Measurements from ENCODE around the gene KCNN3. TPM values are rescaled to one million over a fixed set of nuclear protein-coding genes. Genes with fewer than 3 reads are reported as not detected.

KCNN3 gene
- total RNA-seq, 4 donors from 2014 or later, result 3.6 to 17.0 (median 12.4) TPM

DNA sequence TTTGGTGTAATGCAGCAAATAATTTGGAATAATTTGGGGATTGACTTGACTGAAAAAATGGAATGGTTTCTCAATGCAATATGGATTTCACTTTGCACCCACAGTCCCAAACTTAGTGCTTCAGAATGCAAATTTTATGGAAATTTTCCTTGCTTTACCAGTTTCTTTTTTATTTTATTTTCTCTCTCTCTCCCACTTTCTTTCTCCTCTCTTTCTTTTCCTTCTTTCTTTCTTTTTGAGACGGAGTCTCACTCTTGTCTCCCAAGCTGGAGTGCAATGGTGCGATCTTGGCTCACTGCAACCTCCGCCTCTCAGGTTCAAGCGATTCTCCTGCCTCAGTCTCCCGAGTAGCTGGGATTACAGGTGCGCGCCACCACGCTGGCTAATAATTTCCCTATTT, 110.3 kb downstream of the KCNN3 start:
- Histone ChIP-seq H3K4me3 (no peak overlapping the region), H3K27me3 (peaks cover 0 to 9% (median 0%) of the 10 kb centered on the region in 4 donors), H3K36me3 (no peaks in the 10 kb centered on the region), H3K4me1 (peaks cover 3 to 10% (median 9%) of the 10 kb centered on the region in 4 donors), H3K27ac (replicated peaks in 1 of 4) (no peak overlapping the region), H3K9me3 (no peaks in the 10 kb centered on the region)
- TF ChIP-seq, protein P1, sequence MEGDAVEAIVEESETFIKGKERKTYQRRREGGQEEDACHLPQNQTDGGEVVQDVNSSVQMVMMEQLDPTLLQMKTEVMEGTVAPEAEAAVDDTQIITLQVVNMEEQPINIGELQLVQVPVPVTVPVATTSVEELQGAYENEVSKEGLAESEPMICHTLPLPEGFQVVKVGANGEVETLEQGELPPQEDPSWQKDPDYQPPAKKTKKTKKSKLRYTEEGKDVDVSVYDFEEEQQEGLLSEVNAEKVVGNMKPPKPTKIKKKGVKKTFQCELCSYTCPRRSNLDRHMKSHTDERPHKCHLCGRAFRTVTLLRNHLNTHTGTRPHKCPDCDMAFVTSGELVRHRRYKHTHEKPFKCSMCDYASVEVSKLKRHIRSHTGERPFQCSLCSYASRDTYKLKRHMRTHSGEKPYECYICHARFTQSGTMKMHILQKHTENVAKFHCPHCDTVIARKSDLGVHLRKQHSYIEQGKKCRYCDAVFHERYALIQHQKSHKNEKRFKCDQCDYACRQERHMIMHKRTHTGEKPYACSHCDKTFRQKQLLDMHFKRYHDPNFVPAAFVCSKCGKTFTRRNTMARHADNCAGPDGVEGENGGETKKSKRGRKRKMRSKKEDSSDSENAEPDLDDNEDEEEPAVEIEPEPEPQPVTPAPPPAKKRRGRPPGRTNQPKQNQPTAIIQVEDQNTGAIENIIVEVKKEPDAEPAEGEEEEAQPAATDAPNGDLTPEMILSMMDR (IDR thresholded peaks at IDR 0.05), result no peak
- DNase-seq (ENCODE audit: extremely low spot score), result no peak
- intact Hi-C loops (cut with DNase I), result loop anchor here (2.0 kb wide), 2 partner anchors 91 to 199 kb away; no protein-coding TSS in a partner anchor
- 96% methylated on average over 8 of the region's 8 CpGs for WGBS

DNA sequence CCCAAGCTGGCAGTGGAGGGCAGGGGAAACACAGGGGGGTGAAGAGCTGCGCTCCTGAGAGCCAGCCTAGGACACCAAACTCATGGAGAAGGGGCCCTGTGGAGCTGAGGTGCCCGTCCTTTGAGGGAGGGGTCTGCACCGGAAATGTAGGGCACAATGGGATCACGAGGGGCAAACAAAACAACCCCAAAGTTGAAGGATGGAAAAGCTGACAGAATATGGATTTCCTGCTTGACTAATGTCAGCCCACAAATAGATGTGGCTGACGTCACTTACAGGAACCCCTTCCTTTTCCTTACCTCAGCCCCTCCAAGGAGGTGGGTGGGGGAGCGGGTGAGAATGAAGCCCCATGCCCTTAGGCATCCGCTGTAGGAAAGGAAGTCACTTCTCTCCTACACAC, 110.9 kb downstream of the KCNN3 start:
- H3K27me3 ChIP-seq, result peaks cover 0 to 9% (median 0%) of the 10 kb centered on the region in 4 donors
- H3K4me1 ChIP-seq, result peaks cover 3 to 10% (median 9%) of the 10 kb centered on the region in 4 donors
- no peak for DNase-seq (ENCODE audit: extremely low spot score)
- H3K27ac ChIP-seq (replicated peaks in 1 of 4), result no peak overlapping the region
- no peaks in the 10 kb centered on the region for H3K36me3 ChIP-seq
- 66% methylated on average over 5 of the region's 7 CpGs for WGBS
- intact Hi-C loops (cut with DNase I), result no loop called here
- H3K9me3 ChIP-seq, result no peaks in the 10 kb centered on the region
- H3K4me3 ChIP-seq, result no peak overlapping the region
- TF ChIP-seq, protein P1 (IDR thresholded peaks at IDR 0.05), result no peak
- peak in 1 of 2 donors; percentile 13 for TF ChIP-seq POLR2AphosphoS5 (IDR thresholded peaks at IDR 0.05)

DNA sequence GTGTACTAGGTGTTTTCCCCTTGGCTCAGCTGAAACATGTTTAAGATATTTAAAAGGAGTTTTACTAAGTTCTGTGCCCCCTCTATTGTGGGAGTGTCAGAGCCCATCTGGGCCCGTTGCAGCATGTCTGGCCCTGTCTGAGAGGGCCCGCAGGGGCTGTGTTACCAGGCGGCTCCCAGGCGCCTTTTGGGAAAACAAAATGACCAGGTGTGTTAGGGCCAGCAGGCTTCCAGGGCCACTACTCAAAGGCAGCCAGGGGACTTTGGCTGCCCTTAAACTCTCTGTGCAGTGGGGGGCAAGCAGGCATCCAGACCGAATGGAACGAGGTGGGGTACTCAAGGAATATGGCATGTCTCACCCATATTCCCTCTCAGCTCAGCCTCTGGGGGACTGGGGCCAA, 111.7 kb downstream of the KCNN3 start:
- WGBS, result 98% methylated on average over 6 of the region's 6 CpGs
- H3K9me3 ChIP-seq, result no peaks in the 10 kb centered on the region
- H3K27ac ChIP-seq (replicated peaks in 1 of 4), result no peak overlapping the region
- no peak for DNase-seq (ENCODE audit: extremely low spot score)
- peaks cover 3 to 10% (median 9%) of the 10 kb centered on the region in 4 donors for H3K4me1 ChIP-seq
- TF ChIP-seq EP300 (IDR thresholded peaks at IDR 0.05) (no peak), POLR2A (IDR thresholded peaks at IDR 0.05; ENCODE audit: low read depth) (no peak), POLR2AphosphoS5 (IDR thresholded peaks at IDR 0.05) (no peak)
- TF ChIP-seq, protein P1 (IDR thresholded peaks at IDR 0.05), result no peak
- H3K36me3 ChIP-seq, result no peaks in the 10 kb centered on the region
- H3K4me3 ChIP-seq, result no peak overlapping the region
- intact Hi-C loops (cut with DNase I), result no loop called here
- H3K27me3 ChIP-seq, result peaks cover 0 to 9% (median 0%) of the 10 kb centered on the region in 4 donors

DNA sequence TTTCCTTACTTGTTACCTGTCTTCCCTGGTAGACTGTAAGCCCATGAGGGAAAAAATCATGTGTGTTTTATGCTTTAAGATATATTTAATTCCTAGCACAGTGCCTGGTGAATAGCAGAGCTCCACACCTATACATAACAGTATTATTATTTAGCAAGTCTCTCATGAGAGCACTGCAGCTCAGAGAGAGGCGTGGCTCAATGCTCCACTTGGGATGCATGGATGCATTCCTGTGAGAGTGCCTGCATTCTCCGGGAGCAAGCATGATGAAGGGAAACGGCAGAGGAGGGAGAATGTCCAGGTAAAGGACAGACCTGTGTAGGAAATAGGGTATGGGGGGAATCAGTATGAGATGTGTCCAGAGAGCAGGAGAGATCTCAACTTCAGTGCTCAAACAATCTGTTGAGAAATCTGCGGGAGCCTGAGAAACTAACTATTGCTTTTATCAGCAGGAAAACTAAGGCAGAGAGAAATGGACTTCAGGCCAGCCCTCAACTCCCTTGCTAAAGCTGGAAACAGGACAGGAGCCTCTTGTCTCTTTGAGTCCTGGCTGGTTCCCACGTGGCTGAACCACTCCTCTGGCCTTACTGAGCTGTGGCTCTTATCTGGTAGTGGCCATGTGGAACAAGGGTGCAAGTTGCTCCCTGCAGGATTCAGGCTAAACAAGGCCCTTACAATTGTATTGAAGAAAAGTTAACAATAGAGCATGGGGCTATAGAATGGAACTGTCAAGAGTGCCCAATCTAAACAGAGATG, 113.1 kb downstream of the KCNN3 start:
- no peaks in the 10 kb centered on the region for H3K9me3 ChIP-seq
- WGBS, result 89% methylated on average over 5 of the region's 5 CpGs
- intact Hi-C loops (cut with DNase I), result no loop called here

More for the DNA sequence above, 113.1 kb downstream of the KCNN3 start:
- Histone ChIP-seq H3K27me3 (peaks cover 0 to 9% (median 0%) of the 10 kb centered on the region in 4 donors), H3K4me1 (peaks cover 3 to 10% (median 9%) of the 10 kb centered on the region in 4 donors), H3K36me3 (no peaks in the 10 kb centered on the region), H3K4me3 (no peak overlapping the region), H3K27ac (replicated peaks in 1 of 4) (no peak overlapping the region)
- TF ChIP-seq, protein P1 (IDR thresholded peaks at IDR 0.05), result no peak
- no peak for TF ChIP-seq POLR2AphosphoS5 (IDR thresholded peaks at IDR 0.05)
- TF ChIP-seq EP300 (IDR thresholded peaks at IDR 0.05), result no peak
- TF ChIP-seq POLR2A (IDR thresholded peaks at IDR 0.05; ENCODE audit: low read depth), result no peak
- DNase-seq (ENCODE audit: extremely low spot score), result no peak

Measured in esophagus muscularis mucosa (tissue), 4 donors.